GM23248 (cell line): ENCODE measurements around the gene PNPLA2. TPM values are rescaled to one million over a fixed set of nuclear protein-coding genes. Genes with fewer than 3 reads are reported as not detected.

Experiments
- DNase-seq: peaks from one replicate; pipeline ENCODE4 v3.0.0-alpha.2; 2015
- H2AFZ ChIP-seq: fragments of 200-600 bp; sonication (generic); 2 replicates; pipeline ENCODE4 v1.6.1; 2016; ENCODE audit warnings: antibody characterized with exemption
- H3F3A ChIP-seq: fragments of 200-600 bp; sonication (generic); 2 replicates; pipeline ENCODE4 v1.6.1; 2016; ENCODE audit warnings: mild to moderate bottlenecking, antibody characterized with exemption, mixed run types; ENCODE audit not compliant: insufficient read depth
- H3K27ac ChIP-seq: fragments of 200-600 bp; sonication (generic); 2 replicates; pipeline ENCODE4 v1.5.1; 2016; ENCODE audit warnings: mild to moderate bottlenecking
- H3K27me3 ChIP-seq: fragments of 200-600 bp; sonication (generic); replicated peaks from 2 replicates; pipeline ENCODE4 v1.6.1; 2016; ENCODE audit warnings: mild to moderate bottlenecking; ENCODE audit not compliant: insufficient read depth
- H3K36me3 ChIP-seq: fragments of 200-600 bp; sonication (generic); 2 replicates; pipeline ENCODE4 v1.6.1; 2016; ENCODE audit warnings: low read depth, mild to moderate bottlenecking
- H3K4me1 ChIP-seq: fragments of 200-600 bp; sonication (generic); 2 replicates; pipeline ENCODE4 v1.6.1; 2016; ENCODE audit warnings: mild to moderate bottlenecking; ENCODE audit not compliant: insufficient read depth
- H3K4me2 ChIP-seq: fragments of 200-600 bp; sonication (generic); one replicate; pipeline ENCODE4 v1.6.1; 2016; ENCODE audit warnings: mild to moderate bottlenecking; ENCODE audit not compliant: unreplicated experiment
- H3K4me3 ChIP-seq: fragments of 200-600 bp; sonication (generic); 2 replicates; pipeline ENCODE4 v1.5.1; 2016; ENCODE audit warnings: mild to moderate bottlenecking
- H3K79me2 ChIP-seq: fragments of 200-600 bp; sonication (generic); 2 replicates; pipeline ENCODE4 v1.6.1; 2016; ENCODE audit warnings: mild to moderate bottlenecking; ENCODE audit not compliant: insufficient read depth
- H3K9ac ChIP-seq: fragments of 200-600 bp; sonication (generic); 2 replicates; pipeline ENCODE4 v1.6.1; 2016; ENCODE audit warnings: mild to moderate bottlenecking
- H3K9me2 ChIP-seq: fragments of 200-600 bp; sonication (generic); 2 replicates; pipeline ENCODE4 v1.6.1; 2016; ENCODE audit warnings: mixed run types, mild to moderate bottlenecking, moderate library complexity; ENCODE audit not compliant: insufficient read depth
- H3K9me3 ChIP-seq: fragments of 200-600 bp; sonication (generic); one replicate; pipeline ENCODE4 v1.6.1; 2017; ENCODE audit warnings: low read depth
- H4K20me1 ChIP-seq: fragments of 200-600 bp; sonication (generic); 2 replicates; pipeline ENCODE4 v1.6.0; 2016; ENCODE audit not compliant: insufficient read depth
- EZH2 ChIP-seq: fragments of 200-600 bp; sonication (generic); IDR thresholded peaks from 2 replicates; pipeline ENCODE4 v1.6.1; 2018; ENCODE audit warnings: antibody characterized with exemption, mild to moderate bottlenecking; ENCODE audit not compliant: insufficient read depth, poor library complexity, severe bottlenecking
- EZH2phosphoT487 ChIP-seq: fragments of 200-600 bp; sonication (generic); IDR thresholded peaks from 2 replicates; pipeline ENCODE4 v1.6.1; 2018; ENCODE audit warnings: antibody characterized with exemption, moderate library complexity, mild to moderate bottlenecking, low read depth; ENCODE audit not compliant: insufficient read depth
- WGBS, 2 experiments: methylation state at CpG; one replicate each; pipeline ENCODE4 v1.1.6; 2015 to 2017; ENCODE audit warnings: low lambda C conversion rate in 2 of 2, low coverage in 1 of 2; ENCODE audit errors: missing lambda C conversion rate in 2 of 2; 5-methylcytosine and 5-hydroxymethylcytosine counted together
- in situ Hi-C: fragments of 300-500 bp; cut with MboI; formaldehyde crosslinking; loops from 2 replicates; pipeline ENCODE4 v1.15.0; 2020
- polyA plus RNA-seq: library from polyadenylated mRNA; unstranded; fragments of >200 nt; fragmentation: Nextera tagmentation; extraction: Ambion mirVana; gene quantifications from 2 replicates; pipeline ENCODE4 v1.2.1, GENCODE V29; 2016
- total RNA-seq: library from RNA; depleted of rRNA; stranded (reverse); fragments of >200 nt; shearing (Covaris generic); gene quantifications from 2 replicates; pipeline ENCODE4 v1.2.3, GENCODE V29; 2014

PNPLA2 gene
- total and polyA plus RNA-seq, 2 experiments from 2014 or later = 38.7 to 87.6 TPM

DNA sequence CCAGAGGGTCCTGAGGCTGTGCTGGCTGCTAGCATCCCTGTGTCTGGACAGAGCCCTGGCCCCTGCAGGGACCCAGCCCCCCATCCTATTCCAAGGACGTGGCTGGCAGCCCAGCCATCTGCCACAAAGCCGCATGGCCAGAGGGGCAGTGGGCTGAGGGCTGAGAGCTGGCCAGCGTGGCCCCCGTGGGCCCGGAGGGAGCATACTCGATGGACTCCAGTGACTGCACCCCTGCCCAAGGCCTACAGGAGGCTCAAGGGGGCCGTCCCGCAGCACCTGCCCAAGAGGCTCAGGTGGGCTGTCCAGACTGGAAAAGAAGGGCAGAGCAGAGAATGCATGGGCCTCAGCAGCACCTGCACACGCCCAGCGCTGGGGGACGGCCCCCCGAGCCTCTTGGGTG, 37.1 kb downstream of the PNPLA2 start:
- H3F3A ChIP-seq = no peaks in the 10 kb centered on the region
- H3K9me2 ChIP-seq = no peaks in the 10 kb centered on the region
- no peak overlapping the region for H3K4me3 ChIP-seq
- H3K9me3 ChIP-seq = no peaks in the 10 kb centered on the region
- no peak overlapping the region for H2AFZ ChIP-seq
- no peak overlapping the region for H3K9ac ChIP-seq
- no peaks in the 10 kb centered on the region for H4K20me1 ChIP-seq
- H3K79me2 ChIP-seq = peaks cover 13% of the 10 kb centered on the region; the same call in 1 of the 2 replicates
- H3K36me3 ChIP-seq = no peaks in the 10 kb centered on the region
- DNase-seq = no peak
- in situ Hi-C loops = no loop called here
- no peak for TF ChIP-seq EZH2phosphoT487
- no peak for TF ChIP-seq EZH2
- H3K27ac ChIP-seq = no peak overlapping the region
- WGBS, 2 experiments = 73 to 84% methylated on average over 12 of the region's 12 CpGs
- 0 out of 2 replicates have a peak, but pooled peaks cover 7% of the 10 kb centered on the region for H3K4me1 ChIP-seq
- H3K27me3 ChIP-seq = no peaks in the 10 kb centered on the region
- H3K4me2 ChIP-seq = no peak overlapping the region

GRCh38 chr11:856397-856796, 37.7 kb downstream of the PNPLA2 start:
- Histone ChIP-seq H3K9ac (no peak overlapping the region), H4K20me1 (no peaks in the 10 kb centered on the region), H3F3A (no peaks in the 10 kb centered on the region), H3K36me3 (no peaks in the 10 kb centered on the region), H3K79me2 (peaks cover 13% of the 10 kb centered on the region; the same call in 1 of the 2 replicates), H3K27me3 (no peaks in the 10 kb centered on the region), H3K9me2 (no peaks in the 10 kb centered on the region), H3K27ac (no peak overlapping the region), H3K4me3 (no peak overlapping the region), H3K9me3 (no peaks in the 10 kb centered on the region), H3K4me1 (0 out of 2 replicates have a peak, but pooled peaks cover 7% of the 10 kb centered on the region), H3K4me2 (no peak overlapping the region), H2AFZ (no peak overlapping the region)
- in situ Hi-C loops = no loop called here
- TF ChIP-seq EZH2 (no peak), EZH2phosphoT487 (no peak)
- no peak for DNase-seq
- WGBS, 2 experiments = 74 to 84% methylated on average over 6 to 7 of the region's 8 CpGs

- in situ Hi-C loops = no loop called here
Measured at GRCh38 chr11:858053-858761, 39.5 kb downstream of the PNPLA2 start.

DNA sequence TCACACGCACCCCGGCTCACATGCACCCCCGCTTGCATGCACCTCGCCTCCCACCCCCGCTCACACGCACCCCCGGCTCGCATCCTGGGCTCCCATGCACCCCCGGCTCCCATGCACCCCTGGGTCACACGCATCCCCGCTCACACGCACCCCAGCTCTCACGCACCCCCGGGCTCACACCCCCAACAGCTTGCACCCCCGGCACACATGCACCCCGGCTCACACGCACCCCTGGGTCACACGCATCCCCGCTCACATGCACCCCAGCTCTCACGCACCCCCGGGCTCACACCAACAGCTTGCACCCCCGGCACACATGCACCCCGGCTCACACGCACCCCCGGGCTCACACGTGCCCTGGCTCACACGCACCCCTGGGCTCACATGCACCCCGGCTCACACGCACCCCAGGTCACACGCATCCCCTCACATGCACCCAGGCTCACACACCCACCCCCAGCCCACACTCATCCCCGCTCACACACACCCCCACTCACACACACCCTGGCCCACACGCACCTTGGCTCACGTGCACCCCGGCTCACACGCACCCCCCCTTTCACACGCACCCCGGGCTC, 40.1 kb downstream of the PNPLA2 start:
- Histone ChIP-seq H3K4me1 (0 out of 2 replicates have a peak, but pooled peaks cover 7% of the 10 kb centered on the region), H3K4me2 (no peak overlapping the region), H3K27ac (no peak overlapping the region), H2AFZ (no peak overlapping the region), H4K20me1 (no peaks in the 10 kb centered on the region), H3K36me3 (no peaks in the 10 kb centered on the region), H3K27me3 (no peaks in the 10 kb centered on the region), H3K4me3 (no peak overlapping the region), H3K9me2 (no peaks in the 10 kb centered on the region), H3K9ac (no peak overlapping the region), H3F3A (no peaks in the 10 kb centered on the region), H3K9me3 (no peaks in the 10 kb centered on the region), H3K79me2 (0 out of 2 replicates have a peak, but pooled peaks cover 5% of the 10 kb centered on the region)
- in situ Hi-C loops = no loop called here
- no peak for DNase-seq
- WGBS, 2 experiments = 78 to 93% methylated on average over 3 to 37 of the region's 37 CpGs
- no peak for TF ChIP-seq EZH2phosphoT487
- no peak for TF ChIP-seq EZH2

More at GRCh38 chr11:858053-858761, 39.5 kb downstream of the PNPLA2 start:
- no peaks in the 10 kb centered on the region for H3K36me3 ChIP-seq
- no peaks in the 10 kb centered on the region for H3K9me2 ChIP-seq
- no peaks in the 10 kb centered on the region for H3K27me3 ChIP-seq
- H3F3A ChIP-seq = no peaks in the 10 kb centered on the region
- no peak overlapping the region for H3K4me3 ChIP-seq
- no peak overlapping the region for H2AFZ ChIP-seq
- H3K79me2 ChIP-seq = 0 out of 2 replicates have a peak, but pooled peaks cover 5% of the 10 kb centered on the region
- H3K4me2 ChIP-seq = no peak overlapping the region
- 0 out of 2 replicates have a peak, but pooled peaks cover 7% of the 10 kb centered on the region for H3K4me1 ChIP-seq
- TF ChIP-seq EZH2phosphoT487 (no peak), EZH2 (no peak)
- H3K27ac ChIP-seq = no peak overlapping the region
- H4K20me1 ChIP-seq = no peaks in the 10 kb centered on the region
- 80 to 89% methylated on average over 25 to 27 of the region's 27 CpGs for WGBS, 2 experiments
- H3K9ac ChIP-seq = no peak overlapping the region
- H3K9me3 ChIP-seq = no peaks in the 10 kb centered on the region
- DNase-seq = no peak
